Measurements from ENCODE around the gene TBC1D22A. TPM values are rescaled to one million over a fixed set of nuclear protein-coding genes. Genes with fewer than 3 reads are reported as not detected.

The TBC1D22A gene
- total and polyA plus RNA-seq, 2 experiments from 2014 or later = 15.3 to 19.8 TPM

GRCh38 chr22:47022475-47022874 is 260.0 kb downstream of the TBC1D22A start:
- DNase-seq (ENCODE audit: low spot score) = no peak
- Histone ChIP-seq H3K36me3 (replicated peaks; ENCODE audit: insufficient read depth, low read depth) (no peaks in the 10 kb centered on the region), H4K20me1 (ENCODE audit: insufficient read depth, poor library complexity, severe bottlenecking) (no peaks in the 10 kb centered on the region), H2AFZ (no peak overlapping the region), H3K27me3 (no peaks in the 10 kb centered on the region), H3K4me3 (no peak overlapping the region), H3K27ac (no peak overlapping the region), H3K9me3 (ENCODE audit: low read depth) (no peaks in the 10 kb centered on the region), H3K4me1 (ENCODE audit: insufficient read depth) (no peaks in the 10 kb centered on the region), H3K4me2 (no peak overlapping the region), H3K79me2 (no peaks in the 10 kb centered on the region), H3K9me2 (replicated peaks; ENCODE audit: insufficient read depth) (no peaks in the 10 kb centered on the region)
- 94% methylated on average over 7 of the region's 7 CpGs for WGBS (ENCODE audit: low lambda C conversion rate, missing lambda C conversion rate)
- TF ChIP-seq EZH2phosphoT487 (IDR thresholded peaks at IDR 0.05; ENCODE audit: low read depth, severe bottlenecking, unreplicated experiment) (no peak), EZH2 (IDR thresholded peaks at IDR 0.05; ENCODE audit: borderline replicate concordance) (no peak), CTCF (IDR thresholded peaks at IDR 0.05; ENCODE audit: poor library complexity) (no peak)

- Histone ChIP-seq H4K20me1 (ENCODE audit: insufficient read depth, poor library complexity, severe bottlenecking) (no peaks in the 10 kb centered on the region), H3K4me1 (ENCODE audit: insufficient read depth) (no peaks in the 10 kb centered on the region), H2AFZ (no peak overlapping the region), H3K4me2 (no peak overlapping the region), H3K27ac (no peak overlapping the region), H3K9me2 (replicated peaks; ENCODE audit: insufficient read depth) (no peaks in the 10 kb centered on the region), H3K9me3 (ENCODE audit: low read depth) (no peaks in the 10 kb centered on the region), H3K79me2 (no peaks in the 10 kb centered on the region), H3K4me3 (no peak overlapping the region), H3K27me3 (no peaks in the 10 kb centered on the region), H3K36me3 (replicated peaks; ENCODE audit: insufficient read depth, low read depth) (no peaks in the 10 kb centered on the region)
- WGBS (ENCODE audit: low lambda C conversion rate, missing lambda C conversion rate) = 97% methylated on average over 13 of the region's 13 CpGs
- DNase-seq (ENCODE audit: low spot score) = no peak
- TF ChIP-seq EZH2 (IDR thresholded peaks at IDR 0.05; ENCODE audit: borderline replicate concordance) (no peak), CTCF (IDR thresholded peaks at IDR 0.05; ENCODE audit: poor library complexity) (no peak), EZH2phosphoT487 (IDR thresholded peaks at IDR 0.05; ENCODE audit: low read depth, severe bottlenecking, unreplicated experiment) (no peak)
These were observed 261.4 kb downstream of the TBC1D22A start for GRCh38 chr22:47023871-47024270.

DNA sequence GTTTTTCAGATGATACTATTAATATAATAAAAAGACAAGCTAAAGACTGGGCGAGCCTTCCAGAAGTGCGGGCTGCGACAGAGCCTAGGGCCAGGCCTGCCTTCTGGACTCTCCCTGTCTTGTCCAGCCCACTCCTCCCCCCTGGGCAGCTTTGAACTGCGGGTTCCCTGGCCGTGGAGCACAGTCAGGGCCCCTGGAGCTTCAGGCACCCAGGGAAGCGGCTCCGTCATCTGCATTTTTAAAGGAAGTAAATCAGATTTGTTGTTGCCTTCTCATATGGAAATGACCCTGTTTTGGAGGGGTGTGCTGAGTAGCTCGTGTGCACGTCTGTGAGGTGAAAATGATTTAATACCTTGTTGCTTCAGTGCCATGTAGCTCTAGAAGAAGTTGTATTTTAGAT is 265.3 kb downstream of the TBC1D22A start:
- DNase-seq (ENCODE audit: low spot score) = no peak
- no peak overlapping the region for H3K4me2 ChIP-seq
- H3K36me3 ChIP-seq (replicated peaks; ENCODE audit: insufficient read depth, low read depth) = no peaks in the 10 kb centered on the region
- no peaks in the 10 kb centered on the region for H3K79me2 ChIP-seq
- no peaks in the 10 kb centered on the region for H3K9me3 ChIP-seq (ENCODE audit: low read depth)
- no peak overlapping the region for H2AFZ ChIP-seq
- no peak overlapping the region for H3K27ac ChIP-seq
- WGBS (ENCODE audit: low lambda C conversion rate, missing lambda C conversion rate) = 68% methylated on average over 9 of the region's 9 CpGs
- no peak for TF ChIP-seq EZH2 (IDR thresholded peaks at IDR 0.05; ENCODE audit: borderline replicate concordance)
- no peaks in the 10 kb centered on the region for H3K27me3 ChIP-seq
- no peaks in the 10 kb centered on the region for H3K9me2 ChIP-seq (replicated peaks; ENCODE audit: insufficient read depth)
- H4K20me1 ChIP-seq (ENCODE audit: insufficient read depth, poor library complexity, severe bottlenecking) = no peaks in the 10 kb centered on the region
- H3K4me3 ChIP-seq = no peak overlapping the region
- peaks cover 4% of the 10 kb centered on the region for H3K4me1 ChIP-seq (ENCODE audit: insufficient read depth)

GRCh38 chr22:47029244-47030074 is 267.0 kb downstream of the TBC1D22A start:
- DNase-seq (ENCODE audit: low spot score) = no peak
- no peak overlapping the region for H3K27ac ChIP-seq

More at GRCh38 chr22:47029244-47030074, 267.0 kb downstream of the TBC1D22A start:
- Histone ChIP-seq H2AFZ (no peak overlapping the region), H3K4me3 (no peak overlapping the region), H3K4me1 (ENCODE audit: insufficient read depth) (peaks cover 8% of the 10 kb centered on the region), H3K9me2 (replicated peaks; ENCODE audit: insufficient read depth) (no peaks in the 10 kb centered on the region), H3K4me2 (no peak overlapping the region), H3K27me3 (no peaks in the 10 kb centered on the region), H3K79me2 (no peaks in the 10 kb centered on the region), H3K9me3 (ENCODE audit: low read depth) (no peaks in the 10 kb centered on the region), H4K20me1 (ENCODE audit: insufficient read depth, poor library complexity, severe bottlenecking) (no peaks in the 10 kb centered on the region), H3K36me3 (replicated peaks; ENCODE audit: insufficient read depth, low read depth) (no peaks in the 10 kb centered on the region)
- no peak for TF ChIP-seq EZH2phosphoT487 (IDR thresholded peaks at IDR 0.05; ENCODE audit: low read depth, severe bottlenecking, unreplicated experiment)
- TF ChIP-seq EZH2 (IDR thresholded peaks at IDR 0.05; ENCODE audit: borderline replicate concordance) = no peak
- no peak for TF ChIP-seq CTCF (IDR thresholded peaks at IDR 0.05; ENCODE audit: poor library complexity)
- 87% methylated on average over 25 of the region's 26 CpGs for WGBS (ENCODE audit: low lambda C conversion rate, missing lambda C conversion rate)
